ENCODE measurements around the gene PARP11. TPM values are rescaled to one million over a fixed set of nuclear protein-coding genes. Genes with fewer than 3 reads are reported as not detected.

PARP11 gene
- total RNA-seq, 1 donor from 2014 or later: 29.1 TPM

- intact Hi-C loops (cut with micrococcal nuclease): loop anchor here (10.0 kb wide), 1 partner anchor 281 kb away; the partner anchor contains the start of gene PRMT8
These were observed 97.7 kb downstream of the PARP11 start for GRCh38 chr12:3775385-3776035.

- intact Hi-C loops (cut with micrococcal nuclease): loop anchor here (1.0 to 10.0 kb wide), 3 partner anchors 19 to 278 kb away; partner anchors contain the start of genes CRACR2A and PRMT8
These were observed 100.8 kb downstream of the PARP11 start for GRCh38 chr12:3772380-3772779.

GRCh38 chr12:3771853-3772252 is 101.3 kb downstream of the PARP11 start:
- intact Hi-C loops (cut with micrococcal nuclease): loop anchor here (1.0 to 10.0 kb wide), 3 partner anchors 19 to 277 kb away; partner anchors contain the start of genes CRACR2A and PRMT8

- intact Hi-C loops (cut with micrococcal nuclease): loop anchor here (5.0 to 10.0 kb wide), 2 partner anchors 44 to 276 kb away; partner anchors contain the start of gene PRMT8
These were observed 102.3 kb downstream of the PARP11 start for GRCh38 chr12:3770891-3771290.

GRCh38 chr12:3768911-3769447 is 104.2 kb downstream of the PARP11 start:
- intact Hi-C loops (cut with micrococcal nuclease): no loop called here

- intact Hi-C loops (cut with micrococcal nuclease): no loop called here
These were observed 112.0 kb downstream of the PARP11 start for GRCh38 chr12:3761116-3761735.

GRCh38 chr12:3759878-3760277 is 113.3 kb downstream of the PARP11 start:
- intact Hi-C loops (cut with micrococcal nuclease): loop anchor here (10.0 kb wide), 3 partner anchors 385 to 775 kb away; partner anchors contain the start of genes RAD51AP1 and TSPAN9

Other genes with a start within 250 kb of the PARP11 start
- 48.5 and 49.9 TPM in 2 replicates for gene CRACR2A, start 120.3 kb downstream of the PARP11 start, total RNA-seq